Epidermal melanocyte (primary cell): ENCODE results near the gene ZMIZ1.

Source experiments
- DNase-seq: peaks from one replicate; pipeline ENCODE4 v3.0.0; 2011; ENCODE audit warnings: low spot score; ENCODE audit not compliant: insufficient read length

ZMIZ1 gene

GRCh38 chr10:79280956-79281355 lies 212.2 kb downstream of the ZMIZ1 start:
- no peak for DNase-seq

GRCh38 chr10:79282388-79282787 lies 213.6 kb downstream of the ZMIZ1 start:
- DNase-seq = peak; percentile 77

- DNase-seq = no peak
Observed at GRCh38 chr10:79283616-79284015, 214.8 kb downstream of the ZMIZ1 start.

- no peak for DNase-seq
Observed at GRCh38 chr10:79284158-79284871, 215.5 kb downstream of the ZMIZ1 start.

- DNase-seq = no peak
Observed at GRCh38 chr10:79285315-79286197, 216.8 kb downstream of the ZMIZ1 start.

GRCh38 chr10:79286318-79286951 lies 217.7 kb downstream of the ZMIZ1 start:
- no peak for DNase-seq

- no peak for DNase-seq
Observed at GRCh38 chr10:79287973-79288723, 219.4 kb downstream of the ZMIZ1 start.

GRCh38 chr10:79289801-79290200 lies 221.0 kb downstream of the ZMIZ1 start:
- DNase-seq = no peak

- DNase-seq = no peak
Observed at GRCh38 chr10:79292026-79292766, 223.4 kb downstream of the ZMIZ1 start.

GRCh38 chr10:79292891-79293746 lies 224.4 kb downstream of the ZMIZ1 start:
- no peak for DNase-seq

- no peak for DNase-seq
Observed at GRCh38 chr10:79293841-79294581, 225.2 kb downstream of the ZMIZ1 start.

GRCh38 chr10:79295563-79295962 lies 226.8 kb downstream of the ZMIZ1 start:
- no peak for DNase-seq

- no peak for DNase-seq
Observed at GRCh38 chr10:79296431-79296830, 227.7 kb downstream of the ZMIZ1 start.

GRCh38 chr10:79298403-79299244 lies 229.9 kb downstream of the ZMIZ1 start:
- no peak for DNase-seq

- DNase-seq = peak; percentile 65
Observed at GRCh38 chr10:79299397-79300241, 230.9 kb downstream of the ZMIZ1 start.

- no peak for DNase-seq
Observed at GRCh38 chr10:79300711-79301110, 231.9 kb downstream of the ZMIZ1 start.
